Prostate gland (tissue), 2 donors: Measurements from ENCODE around the gene SINHCAF.

Experiments
- CTCF ChIP-seq, 4 experiments: fragments of 200-600 bp in 2 of 4; fragments of 450-650 bp in 2 of 4; sonication (generic) in 2 of 4; IDR thresholded peaks; 1 replicate in 3 of 4; 2 replicates in 1 of 4; pipeline ENCODE4 v1.5.1; 2016 to 2019; ENCODE audit warnings: antibody characterized with exemption in 4 of 4, mild to moderate bottlenecking in 2 of 4, moderate library complexity in 2 of 4
- POLR2A ChIP-seq: fragments of 450-650 bp; IDR thresholded peaks from one replicate; pipeline ENCODE4 v1.6.1; 2016; ENCODE audit warnings: antibody characterized with exemption, mild to moderate bottlenecking

- TF ChIP-seq POLR2A: no peak
- no peak for TF ChIP-seq CTCF (IDR thresholded peaks at IDR 0.05)
These were observed 45.3 kb upstream of the SINHCAF start for GRCh38 chr12:31371256-31371620.
